ENCODE results near the gene ZBTB38.

ZBTB38 gene

GRCh38 chr3:141365201-141365600, 3.1 kb upstream of the ZBTB38 start:
- DNase-seq = no peak

GRCh38 chr3:141366285-141367037, 1.8 kb upstream of the ZBTB38 start:
- no peak for DNase-seq

- DNase-seq = no peak
Measured at GRCh38 chr3:141367038-141367730, 1.1 kb upstream of the ZBTB38 start.

- DNase-seq = no peak
Measured at GRCh38 chr3:141368925-141369794, 856 bp downstream of the ZBTB38 start.

GRCh38 chr3:141370065-141370533, 1.8 kb downstream of the ZBTB38 start:
- DNase-seq = peak in 36 of 56 donors; percentile 3 to 77 (median 41)

- no peak for DNase-seq
Measured at GRCh38 chr3:141371882-141372281, 3.6 kb downstream of the ZBTB38 start.

- DNase-seq = no peak
Measured at GRCh38 chr3:141372656-141373055, 4.4 kb downstream of the ZBTB38 start.

GRCh38 chr3:141373232-141373631, 4.9 kb downstream of the ZBTB38 start:
- no peak for DNase-seq

GRCh38 chr3:141373768-141374526, 5.6 kb downstream of the ZBTB38 start:
- no peak for DNase-seq

GRCh38 chr3:141375381-141376301, 7.3 kb downstream of the ZBTB38 start:
- DNase-seq = no peak

GRCh38 chr3:141377377-141377776, 9.1 kb downstream of the ZBTB38 start:
- DNase-seq = no peak

- no peak for DNase-seq
Measured at GRCh38 chr3:141378556-141378955, 10.3 kb downstream of the ZBTB38 start.

GRCh38 chr3:141379250-141379966, 11.1 kb downstream of the ZBTB38 start:
- no peak for DNase-seq

- no peak for DNase-seq
Measured at GRCh38 chr3:141380279-141380678, 12.0 kb downstream of the ZBTB38 start.

- DNase-seq = no peak
Measured at GRCh38 chr3:141380987-141381386, 12.7 kb downstream of the ZBTB38 start.

GRCh38 chr3:141382571-141382970, 14.3 kb downstream of the ZBTB38 start:
- DNase-seq = no peak

GRCh38 chr3:141383555-141384129, 15.3 kb downstream of the ZBTB38 start:
- DNase-seq = peak in 2 of 56 donors; percentile 9 to 36

GRCh38 chr3:141384157-141384556, 15.9 kb downstream of the ZBTB38 start:
- DNase-seq = no peak

- DNase-seq = no peak
Measured at GRCh38 chr3:141384575-141384974, 16.3 kb downstream of the ZBTB38 start.
